Left lung (tissue), 10 donors: ENCODE results near the gene AFAP1L2. TPM values are rescaled to one million over a fixed set of nuclear protein-coding genes. Genes with fewer than 3 reads are reported as not detected.

Experiments used
- ATAC-seq: fragments of 200-7000 bp; cut with Tn5 transposase; one replicate; pipeline ENCODE4 v1.9.1; 2020; ENCODE audit warnings: moderate library complexity
- DNase-seq, 4 donors: peaks; one replicate each; pipeline ENCODE4 v3.0.0-alpha.2; 2013 to 2020
- H3K27ac ChIP-seq, 2 donors: fragments of 200-600 bp; sonication (generic) in 1 of 2; one replicate each; pipeline versions ENCODE4 v1.5.0 to v1.8.0; 2020 to 2021
- H3K27me3 ChIP-seq, 2 donors: fragments of 200-600 bp; sonication (generic) in 1 of 2; one replicate each; pipeline versions ENCODE4 v1.5.0 to v1.8.0; 2020 to 2021
- H3K36me3 ChIP-seq, 2 donors: fragments of 200-600 bp; sonication (generic) in 1 of 2; one replicate each; pipeline versions ENCODE4 v1.5.0 to v1.8.0; 2020 to 2021
- H3K4me1 ChIP-seq, 2 donors: fragments of 200-600 bp; one replicate each; pipeline ENCODE4 v1.8.0; 2021
- H3K4me3 ChIP-seq, 2 donors: fragments of 200-600 bp; sonication (generic) in 1 of 2; one replicate each; pipeline versions ENCODE4 v1.5.0 to v1.8.0; 2020 to 2021; ENCODE audit warnings: mild to moderate bottlenecking in 1 of 2
- H3K9me3 ChIP-seq, 2 donors: fragments of 200-600 bp; sonication (generic) in 1 of 2; one replicate each; pipeline versions ENCODE4 v1.5.0 to v1.8.0; 2020 to 2021
- CTCF ChIP-seq, 2 donors: fragments of 200-600 bp; sonication (generic) in 1 of 2; IDR thresholded peaks; one replicate each; pipeline versions ENCODE4 v1.5.0 to v1.8.0; 2021; ENCODE audit warnings: antibody characterized with exemption in 2 of 2
- intact Hi-C, 2 donors: fragments of 100-400 bp; cut with DNase I; formaldehyde crosslinking; loops; one replicate each; pipeline versions ENCODE4 v1.11.2 to v1.14.2; 2022
- polyA plus RNA-seq, 6 donors: library from polyadenylated mRNA; unstranded; fragments of 120-200 nt; gene quantifications; one replicate each; pipeline ENCODE4 v1.2.1, GENCODE V29; 2013; ENCODE audit not compliant: insufficient read length in 6 of 6
- total RNA-seq, 2 donors: library from RNA; stranded (reverse); fragmentation: NEBNext Ultra II Directional; extraction: Animal tissue kit (Norgen Biotek cat#: 25700); gene quantifications; one replicate each; pipeline ENCODE4 v1.2.1, GENCODE V29; 2021
- donor health status: DM: no; HTN: yes; CAD: no.
- donor health status: DM: no; HTN: no; CAD: no.

The AFAP1L2 gene
- total and polyA plus RNA-seq, 8 donors, result 6.4 to 43.3 (median 33.2) TPM

GRCh38 chr10:114394531-114394930 is 9.8 kb downstream of the AFAP1L2 start:
- Histone ChIP-seq H3K4me1 (peaks cover 0 to 6% of the 10 kb centered on the region in 2 donors), H3K27me3 (peaks cover 0 to 16% of the 10 kb centered on the region in 2 donors)

GRCh38 chr10:114393886-114394285 is 10.4 kb downstream of the AFAP1L2 start:
- H3K27ac ChIP-seq, result no peak overlapping the region
- peaks cover 0 to 16% of the 10 kb centered on the region in 2 donors for H3K27me3 ChIP-seq
- H3K4me3 ChIP-seq, result no peak overlapping the region
- peaks cover 0 to 6% of the 10 kb centered on the region in 2 donors for H3K4me1 ChIP-seq
- H3K36me3 ChIP-seq, result no peaks in the 10 kb centered on the region
- no peak for TF ChIP-seq CTCF (IDR thresholded peaks at IDR 0.05)
- DNase-seq (no peak), ATAC-seq (no peak)
- intact Hi-C loops, result no loop called here
- H3K9me3 ChIP-seq, result no peaks in the 10 kb centered on the region

More at GRCh38 chr10:114394531-114394930, 9.8 kb downstream of the AFAP1L2 start:
- DNase-seq (no peak), ATAC-seq (no peak)
- Histone ChIP-seq H3K9me3 (no peaks in the 10 kb centered on the region), H3K36me3 (no peaks in the 10 kb centered on the region), H3K4me3 (no peak overlapping the region), H3K27ac (no peak overlapping the region)
- intact Hi-C loops, result no loop called here
- TF ChIP-seq CTCF (IDR thresholded peaks at IDR 0.05), result no peak

GRCh38 chr10:114393482-114393881 is 10.8 kb downstream of the AFAP1L2 start:
- Histone ChIP-seq H3K36me3 (no peaks in the 10 kb centered on the region), H3K4me1 (peaks cover 0 to 6% of the 10 kb centered on the region in 2 donors)
- no peak for ATAC-seq

GRCh38 chr10:114392112-114392835 is 12.0 kb downstream of the AFAP1L2 start:
- ATAC-seq, result no peak

More at GRCh38 chr10:114393482-114393881, 10.8 kb downstream of the AFAP1L2 start:
- Histone ChIP-seq H3K27ac (no peak overlapping the region), H3K27me3 (peaks cover 0 to 16% of the 10 kb centered on the region in 2 donors), H3K4me3 (no peak overlapping the region), H3K9me3 (no peaks in the 10 kb centered on the region)
- intact Hi-C loops, result no loop called here
- DNase-seq, result no peak
- TF ChIP-seq CTCF (IDR thresholded peaks at IDR 0.05), result no peak

More at GRCh38 chr10:114392112-114392835, 12.0 kb downstream of the AFAP1L2 start:
- Histone ChIP-seq H3K4me3 (no peak overlapping the region), H3K9me3 (no peaks in the 10 kb centered on the region), H3K36me3 (no peaks in the 10 kb centered on the region), H3K27me3 (peaks cover 0 to 16% of the 10 kb centered on the region in 2 donors), H3K4me1 (no peaks in the 10 kb centered on the region), H3K27ac (no peak overlapping the region)
- TF ChIP-seq CTCF (IDR thresholded peaks at IDR 0.05), result no peak
- intact Hi-C loops, result no loop called here
- DNase-seq, result no peak
